AG09309 (cell line): ENCODE measurements around the gene TNNT3.

ENCODE experiments used
- DNase-seq: peaks from one replicate; pipeline ENCODE4 v3.0.0-alpha.2; 2010; ENCODE audit warnings: low read depth
- H3K4me3 ChIP-seq: 2 replicates; pipeline ENCODE4 v1.5.1; 2011; ENCODE audit warnings: mild to moderate bottlenecking, low read depth, low read length, moderate library complexity; ENCODE audit not compliant: control insufficient read depth
- TF ChIP-seq, protein P1 (sequence below): IDR thresholded peaks from 2 replicates; pipeline ENCODE4 v1.5.1; 2011; ENCODE audit warnings: mild to moderate bottlenecking, low read depth, low read length, inconsistent platforms; ENCODE audit not compliant: insufficient read depth, control insufficient read depth; ENCODE audit errors: missing control alignments

The TNNT3 gene

GRCh38 chr11:1879941-1880720 lies 39.4 kb upstream of the TNNT3 start:
- TF ChIP-seq, protein P1, sequence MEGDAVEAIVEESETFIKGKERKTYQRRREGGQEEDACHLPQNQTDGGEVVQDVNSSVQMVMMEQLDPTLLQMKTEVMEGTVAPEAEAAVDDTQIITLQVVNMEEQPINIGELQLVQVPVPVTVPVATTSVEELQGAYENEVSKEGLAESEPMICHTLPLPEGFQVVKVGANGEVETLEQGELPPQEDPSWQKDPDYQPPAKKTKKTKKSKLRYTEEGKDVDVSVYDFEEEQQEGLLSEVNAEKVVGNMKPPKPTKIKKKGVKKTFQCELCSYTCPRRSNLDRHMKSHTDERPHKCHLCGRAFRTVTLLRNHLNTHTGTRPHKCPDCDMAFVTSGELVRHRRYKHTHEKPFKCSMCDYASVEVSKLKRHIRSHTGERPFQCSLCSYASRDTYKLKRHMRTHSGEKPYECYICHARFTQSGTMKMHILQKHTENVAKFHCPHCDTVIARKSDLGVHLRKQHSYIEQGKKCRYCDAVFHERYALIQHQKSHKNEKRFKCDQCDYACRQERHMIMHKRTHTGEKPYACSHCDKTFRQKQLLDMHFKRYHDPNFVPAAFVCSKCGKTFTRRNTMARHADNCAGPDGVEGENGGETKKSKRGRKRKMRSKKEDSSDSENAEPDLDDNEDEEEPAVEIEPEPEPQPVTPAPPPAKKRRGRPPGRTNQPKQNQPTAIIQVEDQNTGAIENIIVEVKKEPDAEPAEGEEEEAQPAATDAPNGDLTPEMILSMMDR: no peak

DNA sequence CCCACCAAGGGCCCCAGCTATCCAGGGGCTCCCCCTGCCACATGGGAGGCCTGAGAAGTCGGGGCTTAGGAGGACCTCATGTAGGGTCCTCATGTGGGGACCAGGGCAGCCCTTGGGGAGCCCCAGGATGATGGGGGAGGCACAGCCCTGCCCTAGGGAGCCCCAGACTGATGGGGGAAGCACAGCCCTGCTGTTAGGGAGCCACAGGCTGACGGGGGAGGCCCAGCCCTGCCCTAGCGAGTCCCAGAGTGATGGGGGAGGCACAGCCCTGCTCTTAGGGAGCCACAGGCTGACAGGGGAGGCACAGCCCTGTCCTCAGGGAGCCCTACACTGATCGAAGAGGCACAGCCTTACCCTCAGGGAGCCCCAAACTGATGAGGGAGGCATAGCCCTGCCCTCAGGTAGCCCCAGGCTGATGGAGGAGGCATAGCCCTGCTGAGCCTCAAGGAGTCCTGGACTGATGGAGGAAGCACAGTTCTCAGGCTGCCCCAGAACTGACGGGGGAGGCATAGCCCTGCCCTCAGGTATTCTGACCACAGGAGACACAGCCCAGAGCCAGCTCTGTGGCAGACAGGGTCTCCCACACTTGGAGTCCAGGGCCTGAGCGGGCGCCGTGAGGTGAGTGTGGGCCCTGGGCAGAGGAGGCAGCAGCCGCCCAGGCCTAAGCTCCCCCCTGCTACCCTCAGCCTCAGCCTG lies 38.6 kb upstream of the TNNT3 start:
- no peak overlapping the region for H3K4me3 ChIP-seq
- TF ChIP-seq, protein P1: no peak
- DNase-seq: no peak

More at GRCh38 chr11:1879941-1880720, 39.4 kb upstream of the TNNT3 start:
- H3K4me3 ChIP-seq: no peak overlapping the region
- DNase-seq: no peak

- H3K4me3 ChIP-seq: no peak overlapping the region
- DNase-seq: no peak
Measured at GRCh38 chr11:1881442-1882264, 37.9 kb upstream of the TNNT3 start.

DNA sequence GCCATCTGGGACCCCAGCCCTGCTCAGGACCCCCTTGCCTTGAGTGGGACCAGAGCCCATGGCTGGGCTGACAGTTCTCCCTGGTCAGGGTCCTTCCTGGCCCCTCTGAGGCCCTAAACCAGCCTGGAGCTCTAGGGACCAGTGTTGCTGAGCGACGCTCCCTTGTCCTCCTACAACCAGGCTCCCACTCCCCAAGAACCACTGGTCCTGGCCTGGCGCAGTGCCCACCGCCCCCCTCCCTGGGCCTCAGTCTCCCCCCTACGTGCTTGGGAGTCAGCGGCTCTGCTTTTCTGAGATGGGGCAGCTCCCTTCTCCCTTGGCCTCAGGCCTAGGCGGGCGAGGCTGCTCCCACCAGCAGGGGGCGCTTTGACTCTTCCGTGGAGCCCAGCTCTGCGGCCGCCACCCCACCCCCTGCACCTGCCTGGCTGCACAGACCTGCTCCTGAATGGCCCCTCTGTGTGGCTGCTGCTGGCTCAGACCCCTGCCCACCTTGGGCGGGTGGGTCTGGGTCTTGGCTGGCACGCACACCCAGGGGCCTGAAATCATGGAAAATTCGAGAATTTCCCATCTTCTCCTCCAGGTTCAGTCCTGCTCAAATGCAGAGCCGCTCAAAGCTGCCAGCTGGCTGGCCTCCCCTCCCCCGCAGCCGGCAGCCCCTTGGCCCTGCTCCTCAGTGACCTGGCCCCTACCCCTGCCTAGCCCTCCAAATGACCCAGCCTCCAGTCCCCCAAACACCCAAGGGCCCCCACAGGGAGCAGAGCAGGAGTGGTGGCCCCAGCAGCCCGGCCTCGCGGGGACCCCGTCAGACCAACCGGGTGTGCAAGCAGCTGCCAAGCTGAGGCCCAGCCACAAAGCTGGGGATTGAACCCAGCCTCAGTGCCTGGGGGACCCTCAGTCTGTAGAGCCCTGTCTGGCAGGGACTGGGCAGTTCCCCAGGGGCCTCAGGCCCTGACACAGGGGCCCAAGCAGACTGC lies 37.0 kb upstream of the TNNT3 start:
- DNase-seq: no peak
- TF ChIP-seq, protein P1: peak; percentile 85
- no peak overlapping the region for H3K4me3 ChIP-seq

More at GRCh38 chr11:1881442-1882264, 37.9 kb upstream of the TNNT3 start:
- TF ChIP-seq, protein P1: no peak

GRCh38 chr11:1883346-1884302 lies 35.9 kb upstream of the TNNT3 start:
- TF ChIP-seq, protein P1: no peak
- H3K4me3 ChIP-seq: no peak overlapping the region
- DNase-seq: no peak
